Tibial nerve (tissue), 4 donors: ENCODE measurements around the gene FBLN1. TPM values are rescaled to one million over a fixed set of nuclear protein-coding genes. Genes with fewer than 3 reads are reported as not detected.

Experiments
- DNase-seq, 2 donors: peaks; one replicate each; pipeline ENCODE4 v3.0.0-alpha.2; 2019; ENCODE audit warnings: low spot score in 2 of 2
- H3K27ac ChIP-seq, 4 donors: fragments of 200-600 bp; sonication (generic) in 3 of 4; one replicate each; pipeline ENCODE4 v1.5.1; 2017 to 2019; ENCODE audit warnings: mild to moderate bottlenecking in 1 of 4
- H3K27me3 ChIP-seq, 2 donors: fragments of 200-600 bp; sonication (generic) in 1 of 2; one replicate each; pipeline versions ENCODE4 v1.5.1 to v1.6.0; 2017 to 2019
- H3K36me3 ChIP-seq, 3 donors: fragments of 200-600 bp; sonication (generic); one replicate each; pipeline ENCODE4 v1.5.1; 2018 to 2019
- H3K4me1 ChIP-seq, 4 donors: fragments of 200-600 bp; sonication (generic) in 3 of 4; one replicate each; pipeline ENCODE4 v1.5.1; 2017 to 2019
- H3K4me3 ChIP-seq, 4 donors: fragments of 200-600 bp; sonication (generic) in 3 of 4; one replicate each; pipeline ENCODE4 v1.5.1; 2017 to 2019; ENCODE audit warnings: mild to moderate bottlenecking in 1 of 4, moderate library complexity in 1 of 4
- H3K9me3 ChIP-seq, 4 donors: fragments of 200-600 bp; sonication (generic) in 3 of 4; one replicate each; pipeline ENCODE4 v1.5.1; 2017 to 2019
- EP300 ChIP-seq, 2 donors: sonication (generic); formaldehyde crosslinking; IDR thresholded peaks; one replicate each; pipeline ENCODE4 v1.6.1; 2017; ENCODE audit warnings: antibody characterized with exemption in 2 of 2, mild to moderate bottlenecking in 1 of 2
- POLR2A ChIP-seq, 2 donors: fragments of 450-650 bp; IDR thresholded peaks; one replicate each; pipeline ENCODE4 v1.6.1; 2017; ENCODE audit warnings: antibody characterized with exemption in 2 of 2, mild to moderate bottlenecking in 2 of 2, moderate library complexity in 2 of 2
- WGBS, 2 donors: methylation state at CpG; one replicate each; pipeline ENCODE4 v1.1.5; 2018; 5-methylcytosine and 5-hydroxymethylcytosine counted together
- total RNA-seq, 4 donors: library from RNA; depleted of rRNA; stranded (reverse); fragments of >200 nt; gene quantifications; one replicate each; pipeline ENCODE4 v1.1.0, GENCODE V29; 2016
- TF ChIP-seq, protein P1 (sequence below), 5 experiments: fragments of 200-600 bp in 3 of 5; fragments of 450-650 bp in 2 of 5; sonication (generic) in 3 of 5; IDR thresholded peaks; one replicate each; pipeline ENCODE4 v1.5.1; 2016 to 2019; ENCODE audit warnings: antibody characterized with exemption in 5 of 5, mild to moderate bottlenecking in 3 of 5, moderate library complexity in 2 of 5

Gene FBLN1
- total RNA-seq, 4 donors from 2014 or later = 172 to 1,145 (median 351) TPM

DNA sequence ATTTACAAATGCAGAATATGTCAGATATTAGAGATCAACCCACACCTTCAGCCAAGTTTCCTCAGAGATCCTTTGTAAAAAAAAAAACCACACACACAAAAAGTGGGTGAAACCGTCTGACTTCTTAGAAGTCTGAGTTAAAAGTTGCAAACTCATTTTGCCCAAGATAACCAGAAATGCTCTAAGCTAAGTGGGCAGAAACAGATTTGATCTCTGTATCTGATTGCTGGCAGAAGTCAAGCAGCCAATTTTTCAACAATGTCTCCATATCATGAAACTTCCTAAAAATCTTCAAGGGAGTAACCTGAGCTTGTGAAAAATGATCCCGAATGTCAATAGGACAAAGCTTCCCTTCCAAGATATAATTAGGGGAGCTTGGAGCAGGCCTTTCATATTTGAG, 140.3 kb downstream of the FBLN1 start:
- WGBS, 2 donors = 28 to 37% methylated on average over 2 of the region's 2 CpGs
- H3K4me3 ChIP-seq = no peak overlapping the region
- no peaks in the 10 kb centered on the region for H3K9me3 ChIP-seq
- TF ChIP-seq, protein P1, sequence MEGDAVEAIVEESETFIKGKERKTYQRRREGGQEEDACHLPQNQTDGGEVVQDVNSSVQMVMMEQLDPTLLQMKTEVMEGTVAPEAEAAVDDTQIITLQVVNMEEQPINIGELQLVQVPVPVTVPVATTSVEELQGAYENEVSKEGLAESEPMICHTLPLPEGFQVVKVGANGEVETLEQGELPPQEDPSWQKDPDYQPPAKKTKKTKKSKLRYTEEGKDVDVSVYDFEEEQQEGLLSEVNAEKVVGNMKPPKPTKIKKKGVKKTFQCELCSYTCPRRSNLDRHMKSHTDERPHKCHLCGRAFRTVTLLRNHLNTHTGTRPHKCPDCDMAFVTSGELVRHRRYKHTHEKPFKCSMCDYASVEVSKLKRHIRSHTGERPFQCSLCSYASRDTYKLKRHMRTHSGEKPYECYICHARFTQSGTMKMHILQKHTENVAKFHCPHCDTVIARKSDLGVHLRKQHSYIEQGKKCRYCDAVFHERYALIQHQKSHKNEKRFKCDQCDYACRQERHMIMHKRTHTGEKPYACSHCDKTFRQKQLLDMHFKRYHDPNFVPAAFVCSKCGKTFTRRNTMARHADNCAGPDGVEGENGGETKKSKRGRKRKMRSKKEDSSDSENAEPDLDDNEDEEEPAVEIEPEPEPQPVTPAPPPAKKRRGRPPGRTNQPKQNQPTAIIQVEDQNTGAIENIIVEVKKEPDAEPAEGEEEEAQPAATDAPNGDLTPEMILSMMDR (IDR thresholded peaks at IDR 0.05) = no peak
- TF ChIP-seq POLR2A (IDR thresholded peaks at IDR 0.05) (no peak), EP300 (IDR thresholded peaks at IDR 0.05) (no peak)
- no peak for DNase-seq
- H3K4me1 ChIP-seq = peaks cover 0 to 19% (median 6%) of the 10 kb centered on the region in 4 donors
- no peaks in the 10 kb centered on the region for H3K36me3 ChIP-seq
- peaks cover 0 to 67% of the 10 kb centered on the region in 2 donors for H3K27me3 ChIP-seq
- H3K27ac ChIP-seq = no peak overlapping the region

GRCh38 chr22:45644714-45645113, 142.0 kb downstream of the FBLN1 start:
- Histone ChIP-seq H3K9me3 (no peaks in the 10 kb centered on the region), H3K4me3 (no peak overlapping the region), H3K4me1 (peaks cover 0 to 8% (median 1%) of the 10 kb centered on the region in 4 donors), H3K27ac (no peak overlapping the region), H3K36me3 (no peaks in the 10 kb centered on the region), H3K27me3 (peaks cover 0 to 67% of the 10 kb centered on the region in 2 donors)
- no peak for TF ChIP-seq POLR2A (IDR thresholded peaks at IDR 0.05)
- TF ChIP-seq, protein P1 (IDR thresholded peaks at IDR 0.05) = no peak
- no peak for TF ChIP-seq EP300 (IDR thresholded peaks at IDR 0.05)
- WGBS, 2 donors = 76 to 80% methylated on average over 12 of the region's 12 CpGs
- DNase-seq = no peak

DNA sequence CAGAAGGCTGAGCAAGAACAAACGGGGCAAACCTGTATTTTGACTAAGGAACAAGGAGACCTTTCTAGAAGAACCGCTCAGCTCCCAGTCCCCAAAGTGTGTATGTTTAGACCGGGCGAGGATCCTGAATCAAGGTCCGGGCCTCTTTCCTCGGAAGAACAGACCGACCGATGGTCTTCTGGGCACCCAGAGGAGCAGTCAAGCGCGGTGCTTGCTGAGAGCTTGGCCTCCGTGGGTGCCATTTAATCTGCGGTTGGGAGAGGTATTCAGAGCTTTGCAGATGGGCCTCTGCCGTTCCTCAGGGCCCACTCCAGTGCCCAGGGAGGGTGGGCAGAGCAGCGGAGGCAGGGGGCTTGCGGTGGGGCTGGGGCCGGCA, 142.5 kb downstream of the FBLN1 start:
- 35 to 45% methylated on average over 14 to 16 of the region's 16 CpGs for WGBS, 2 donors
- Histone ChIP-seq H3K4me1 (peaks cover 0 to 7% (median 1%) of the 10 kb centered on the region in 4 donors), H3K9me3 (no peaks in the 10 kb centered on the region), H3K4me3 (no peak overlapping the region), H3K36me3 (no peaks in the 10 kb centered on the region), H3K27me3 (peaks cover 0 to 65% of the 10 kb centered on the region in 2 donors), H3K27ac (no peak overlapping the region)
- DNase-seq = no peak
- TF ChIP-seq POLR2A (IDR thresholded peaks at IDR 0.05) (no peak), EP300 (IDR thresholded peaks at IDR 0.05) (no peak)
- TF ChIP-seq, protein P1 (IDR thresholded peaks at IDR 0.05) = no peak

DNA sequence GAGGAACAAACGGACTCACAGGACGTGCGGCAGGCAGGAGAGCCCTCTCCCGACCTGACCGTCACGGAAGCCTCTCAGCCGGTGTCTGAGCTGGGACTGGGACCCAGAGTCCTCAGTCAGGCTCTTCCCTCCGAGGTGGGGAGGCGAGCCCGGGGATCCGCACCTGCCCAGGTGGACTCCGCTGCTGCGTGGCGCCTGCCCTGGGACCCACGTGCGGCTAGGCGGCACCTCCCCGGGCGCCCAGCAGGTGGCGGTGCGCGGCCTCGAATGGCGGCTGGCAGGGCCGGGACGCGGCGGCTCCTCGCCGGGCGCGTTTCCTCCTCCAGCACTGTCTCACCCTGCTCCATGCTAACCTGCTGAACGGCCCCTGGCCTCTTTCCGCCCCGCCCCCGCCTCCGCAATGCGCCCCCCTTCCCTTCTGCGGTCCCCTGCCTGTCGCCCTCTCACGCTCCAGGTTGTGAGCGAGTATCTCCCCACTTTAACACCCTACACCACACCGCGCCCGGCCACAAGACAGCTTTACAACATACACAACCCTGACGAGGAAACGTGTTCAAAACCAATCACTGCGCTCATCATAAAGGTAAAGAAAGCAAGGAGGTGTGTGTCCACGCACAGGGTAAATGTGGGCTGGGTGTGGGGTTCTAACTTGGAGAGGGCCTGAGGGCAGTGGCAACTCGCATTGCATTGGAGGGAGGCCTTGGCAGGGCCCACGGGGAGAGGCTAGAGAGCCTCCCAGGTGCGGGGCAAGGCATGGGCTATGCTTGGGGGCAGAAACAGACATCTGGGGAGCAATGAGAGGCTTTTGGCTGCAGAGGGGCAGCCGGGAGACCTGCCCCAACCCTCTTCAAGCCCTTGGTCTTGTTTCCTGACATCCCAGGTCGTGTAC, 143.1 kb downstream of the FBLN1 start:
- Histone ChIP-seq H3K4me3 (no peak overlapping the region), H3K27ac (no peak overlapping the region), H3K27me3 (peaks cover 0 to 59% of the 10 kb centered on the region in 2 donors), H3K36me3 (no peaks in the 10 kb centered on the region), H3K9me3 (no peaks in the 10 kb centered on the region), H3K4me1 (peaks cover 0 to 7% (median 1%) of the 10 kb centered on the region in 4 donors)
- 25 to 36% methylated on average over 31 to 45 of the region's 54 CpGs for WGBS, 2 donors
- TF ChIP-seq EP300 (IDR thresholded peaks at IDR 0.05) = no peak
- TF ChIP-seq, protein P1 (IDR thresholded peaks at IDR 0.05) = peak; percentile 89 to 96 (median 96)
- peak; percentile 50 to 62 for DNase-seq

DNA sequence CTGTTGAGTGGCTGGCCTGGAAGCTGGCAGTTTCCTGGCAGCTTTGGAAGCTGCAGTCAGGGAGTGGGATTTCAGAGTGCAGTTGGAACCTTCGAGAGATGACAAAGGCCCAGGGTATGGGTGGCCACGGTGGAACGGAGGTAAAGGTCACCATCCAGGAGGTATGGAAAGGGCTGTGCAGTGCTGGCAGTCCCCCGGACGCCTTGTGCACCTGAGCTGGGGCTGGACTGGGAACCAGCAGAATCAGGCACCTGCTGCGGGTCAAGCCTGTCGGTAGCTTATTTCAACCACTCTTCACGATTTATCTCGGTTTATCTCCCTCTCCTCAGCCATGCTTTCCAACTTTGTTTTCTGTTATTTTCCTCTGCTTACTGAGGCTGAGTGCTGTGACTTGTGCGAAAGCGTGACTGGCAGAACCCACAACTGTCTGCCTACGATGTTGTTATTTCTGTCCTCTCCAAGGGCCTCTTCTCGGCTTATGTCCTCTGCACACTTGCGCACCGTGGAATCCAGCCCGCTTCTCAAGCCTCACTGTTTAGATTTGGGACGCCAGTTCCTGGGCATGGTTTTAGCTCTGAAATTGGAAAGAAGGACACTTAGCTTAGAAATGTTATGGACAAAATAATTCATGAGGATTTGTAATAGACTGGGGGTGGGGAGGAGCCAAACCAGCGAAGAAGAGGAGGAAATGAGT, 145.0 kb downstream of the FBLN1 start:
- Histone ChIP-seq H3K36me3 (no peaks in the 10 kb centered on the region), H3K4me3 (no peak overlapping the region), H3K27me3 (peaks cover 0 to 49% of the 10 kb centered on the region in 2 donors), H3K4me1 (peaks cover 0 to 7% (median 1%) of the 10 kb centered on the region in 4 donors), H3K27ac (no peak overlapping the region), H3K9me3 (peaks cover 0 to 2% (median 0%) of the 10 kb centered on the region in 4 donors)
- WGBS, 2 donors = 83 to 85% methylated on average over 18 of the region's 18 CpGs
- no peak for DNase-seq
- no peak for TF ChIP-seq EP300 (IDR thresholded peaks at IDR 0.05)
- TF ChIP-seq, protein P1 (IDR thresholded peaks at IDR 0.05) = no peak
- TF ChIP-seq POLR2A (IDR thresholded peaks at IDR 0.05) = no peak
